Endodermal cell (in vitro differentiated cells): ENCODE results near the gene PTPRK. TPM values are rescaled to one million over a fixed set of nuclear protein-coding genes. Genes with fewer than 3 reads are reported as not detected.
A peak's percentile ranks its signal among the peaks of the same experiment; 100 is the strongest.

ENCODE experiments used
- DNase-seq: peaks from one replicate; pipeline ENCODE4 v3.0.0-alpha.2; 2017
- H3K27ac ChIP-seq: 2 replicates; pipeline ENCODE4 v1.5.1; 2013; ENCODE audit warnings: mild to moderate bottlenecking, low read depth, low read length, moderate library complexity
- H3K27me3 ChIP-seq: 2 replicates; pipeline ENCODE4 v1.6.1; 2013; ENCODE audit warnings: mild to moderate bottlenecking, low read length, moderate library complexity; ENCODE audit not compliant: insufficient read depth, control insufficient read depth, poor library complexity, severe bottlenecking
- H3K36me3 ChIP-seq: 2 replicates; pipeline ENCODE4 v1.7.0; 2013; ENCODE audit warnings: mild to moderate bottlenecking, low read length, moderate library complexity; ENCODE audit not compliant: control insufficient read depth, insufficient read depth
- H3K4me1 ChIP-seq: one replicate; pipeline ENCODE4 v1.7.0; 2013; ENCODE audit warnings: low read length; ENCODE audit not compliant: control insufficient read depth, insufficient read depth
- H3K4me3 ChIP-seq: 2 replicates; pipeline ENCODE4 v1.5.1; 2013; ENCODE audit warnings: mild to moderate bottlenecking, low read length, moderate library complexity
- H3K9ac ChIP-seq: 2 replicates; pipeline ENCODE4 v1.6.1; 2013; ENCODE audit warnings: mild to moderate bottlenecking, low read length, moderate library complexity; ENCODE audit not compliant: poor library complexity, severe bottlenecking; ENCODE audit errors: extremely low read depth
- H3K9me3 ChIP-seq: 2 replicates; pipeline ENCODE4 v1.6.1; 2013; ENCODE audit warnings: mild to moderate bottlenecking, low read length, moderate library complexity; ENCODE audit not compliant: control insufficient read depth
- H3K27ac Mint-ChIP-seq: 2 replicates; pipeline ENCODE4 v1.8.0; 2020; ENCODE audit warnings: mixed read lengths
- H3K27me3 Mint-ChIP-seq: 2 replicates; pipeline ENCODE4 v1.8.0; 2021; ENCODE audit warnings: mild to moderate bottlenecking, mixed read lengths; ENCODE audit not compliant: insufficient read depth
- H3K36me3 Mint-ChIP-seq: 2 replicates; pipeline ENCODE4 v1.8.0; 2020; ENCODE audit warnings: low read depth, mixed read lengths
- H3K4me1 Mint-ChIP-seq: 2 replicates; pipeline ENCODE4 v1.8.0; 2020; ENCODE audit warnings: mixed read lengths
- H3K4me3 Mint-ChIP-seq: 2 replicates; pipeline ENCODE4 v1.8.0; 2020; ENCODE audit warnings: mild to moderate bottlenecking, moderate library complexity, mixed read lengths
- H3K9me3 Mint-ChIP-seq: 2 replicates; pipeline ENCODE4 v1.8.0; 2020; ENCODE audit warnings: mild to moderate bottlenecking, mixed read lengths
- CTCF ChIP-seq: fragments of 200-600 bp; sonication (generic); conservative IDR thresholded peaks from 2 replicates; pipeline ENCODE4 v1.5.0; 2021; ENCODE audit warnings: antibody characterized with exemption, mild to moderate bottlenecking
- WGBS, 2 experiments: methylation state at CpG; one replicate each; pipeline versions ENCODE4 v1.1.5 to v1.1.7; 2013; ENCODE audit warnings: missing lambda C conversion rate in 2 of 2, mixed read lengths in 1 of 2; ENCODE audit not compliant: insufficient coverage in 1 of 2, insufficient read length in 1 of 2; 5-methylcytosine and 5-hydroxymethylcytosine counted together
- long read RNA-seq, 4 experiments: library from polyadenylated mRNA in 2 of 4; library from RNA in 1 of 4; library from capped mRNA in 1 of 4; stranded (forward) in 3 of 4; unstranded in 1 of 4; transcript quantifications; one replicate each; pipeline ENCODE4 v2.0.0, GENCODE V29; 2020 to 2021; ENCODE audit warnings: inconsistent platforms in 1 of 4
- polyA plus RNA-seq, 2 experiments: library from polyadenylated mRNA; stranded (reverse); fragments of 50-300 nt; gene quantifications; one replicate each; pipeline ENCODE4 v1.2.3, GENCODE V29; 2013
- total RNA-seq, 2 donors: library from RNA; stranded (reverse); fragmentation: NEBNext Ultra II Directional in 1 of 2; extraction: Animal tissue kit (Norgen Biotek cat#: 25700) in 1 of 2; gene quantifications; 2 replicates in 1 of 2; 3 replicates in 1 of 2; pipeline ENCODE4 v1.2.1, GENCODE V29; 2021

The PTPRK gene
- total RNA-seq = 10 to 100 TPM; 46.4 to 57.6 TPM
- polyA plus RNA-seq (2013, experiment 1 of 2) = 31.9 TPM
- 29.8 TPM for polyA plus RNA-seq (2013, experiment 2 of 2)
- long read RNA-seq, experiment 1, full-length matches to known transcripts = 1 of 14 reads
- long read RNA-seq, experiment 1, partial matches to known transcripts = 7 of 14 reads
- long read RNA-seq, experiment 1, other reads (novel, unspliced or antisense) = 6 of 14 reads
- long read RNA-seq, experiment 2, full-length matches to known transcripts = 28 of 48 reads
- long read RNA-seq, experiment 2, partial matches to known transcripts = 8 of 48 reads
- long read RNA-seq, experiment 2, other reads (novel, unspliced or antisense) = 12 of 48 reads
- long read RNA-seq, experiment 3, full-length matches to known transcripts = 49 of 112 reads
- long read RNA-seq, experiment 3, partial matches to known transcripts = 37 of 112 reads
- long read RNA-seq, experiment 3, other reads (novel, unspliced or antisense) = 26 of 112 reads
- long read RNA-seq, experiment 4, partial matches to known transcripts = 4 of 6 reads
- long read RNA-seq, experiment 4, other reads (novel, unspliced or antisense) = 2 of 6 reads

GRCh38 chr6:128520436-128521281, at the start of gene PTPRK:
PTPRK (minus strand) TSS chr6:128520599; CDS start chr6:128520358, 241 bp downstream.
- Histone ChIP-seq H3K36me3 (no peaks in the 10 kb centered on the region), H3K4me1 (peaks cover 4% of the 10 kb centered on the region), H3K9me3 (no peaks in the 10 kb centered on the region), H3K27me3 (no peaks in the 10 kb centered on the region), H3K9ac (peak within 1 kb of the TSS; percentile 99), H3K27ac (peak within 1 kb of the TSS; percentile 99), H3K4me3 (peak within 1 kb of the TSS; percentile 90)
- H3K9me3 Mint-ChIP-seq = no peaks in the 10 kb centered on the region
- H3K27me3 Mint-ChIP-seq = peaks cover 4% of the 10 kb centered on the region
- 0 to 1% methylated on average over 13 to 85 of the region's 85 CpGs for WGBS, 2 experiments
- H3K4me1 Mint-ChIP-seq = peaks cover 25% of the 10 kb centered on the region
- no peaks in the 10 kb centered on the region for H3K36me3 Mint-ChIP-seq
- peak within 1 kb of the TSS; percentile 98 for H3K4me3 Mint-ChIP-seq
- peak within 1 kb of the TSS; percentile 100 for H3K27ac Mint-ChIP-seq
- DNase-seq = peak; percentile 97
- TF ChIP-seq CTCF = peak; percentile 71

DNA sequence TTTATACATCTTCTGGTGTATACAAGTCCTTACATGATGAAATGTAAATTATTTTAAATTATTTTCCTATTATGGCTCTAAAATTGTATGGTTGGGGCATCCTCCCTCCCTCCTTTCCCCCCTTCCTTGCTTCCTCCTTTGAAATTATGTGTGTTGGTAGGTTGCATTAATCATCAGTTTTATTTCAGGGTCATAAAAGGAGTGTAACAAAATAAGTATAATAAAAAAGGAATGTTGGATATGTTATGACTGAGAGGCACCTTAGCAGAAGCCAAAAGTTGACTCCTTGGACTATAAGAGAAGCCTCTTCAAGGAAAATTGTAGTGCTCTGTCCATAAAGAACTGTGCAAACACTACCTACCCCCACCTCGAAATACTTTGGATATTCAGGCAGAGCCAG, 46.6 kb upstream of the PTPRK start:
- H3K27ac ChIP-seq = no peak overlapping the region
- no peaks in the 10 kb centered on the region for H3K4me1 ChIP-seq
- no peaks in the 10 kb centered on the region for H3K27me3 ChIP-seq
- H3K4me3 ChIP-seq = no peak overlapping the region
- Mint-ChIP-seq H3K9me3 (peaks cover 4% of the 10 kb centered on the region), H3K27me3 (peaks cover 11% of the 10 kb centered on the region), H3K4me1 (peaks cover 13% of the 10 kb centered on the region), H3K36me3 (no peaks in the 10 kb centered on the region), H3K27ac (no peak overlapping the region), H3K4me3 (no peak overlapping the region)
- no peaks in the 10 kb centered on the region for H3K9me3 ChIP-seq
- no peaks in the 10 kb centered on the region for H3K36me3 ChIP-seq
- no peak overlapping the region for H3K9ac ChIP-seq
- TF ChIP-seq CTCF = no peak
- no peak for DNase-seq
- WGBS, 2 experiments = 86 to 91% methylated on average over 1 of the region's 1 CpG

DNA sequence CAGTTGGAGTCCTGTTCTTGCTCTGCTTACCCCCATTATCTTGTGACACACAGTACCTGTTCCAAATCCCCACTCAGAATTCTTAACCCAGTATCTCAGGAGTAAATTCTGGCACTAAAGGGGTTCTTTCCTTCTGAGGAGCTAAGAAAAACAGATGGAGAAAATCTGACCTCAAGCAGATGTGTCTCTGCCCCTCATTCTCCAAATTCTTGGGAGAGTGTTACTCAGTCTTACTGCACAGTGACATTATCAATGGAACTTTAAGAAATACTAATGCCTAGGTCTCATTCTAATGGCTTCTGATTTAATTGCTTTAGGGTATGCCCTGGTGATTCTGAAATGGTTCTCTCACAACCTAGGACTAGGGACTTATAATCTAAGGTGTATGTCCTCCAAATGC, 40.6 kb upstream of the PTPRK start:
- Histone ChIP-seq H3K27ac (no peak overlapping the region), H3K9ac (no peak overlapping the region), H3K4me1 (peaks cover 5% of the 10 kb centered on the region), H3K36me3 (no peaks in the 10 kb centered on the region), H3K9me3 (no peaks in the 10 kb centered on the region), H3K27me3 (peaks cover 11% of the 10 kb centered on the region), H3K4me3 (no peak overlapping the region)
- TF ChIP-seq CTCF = no peak
- peaks cover 18% of the 10 kb centered on the region for H3K27me3 Mint-ChIP-seq
- no peak overlapping the region for H3K27ac Mint-ChIP-seq
- no peaks in the 10 kb centered on the region for H3K36me3 Mint-ChIP-seq
- peaks cover 24% of the 10 kb centered on the region for H3K4me1 Mint-ChIP-seq
- DNase-seq = no peak
- no peaks in the 10 kb centered on the region for H3K9me3 Mint-ChIP-seq
- H3K4me3 Mint-ChIP-seq = no peak overlapping the region
